ENCODE data around the gene ZNF32. TPM values are rescaled to one million over a fixed set of nuclear protein-coding genes. Genes with fewer than 3 reads are reported as not detected.

ZNF32 gene
- total and polyA plus RNA-seq, 2 of the 4 experiments (the other 2 are of a cell fraction): 30.1 to 31.2 TPM

DNA sequence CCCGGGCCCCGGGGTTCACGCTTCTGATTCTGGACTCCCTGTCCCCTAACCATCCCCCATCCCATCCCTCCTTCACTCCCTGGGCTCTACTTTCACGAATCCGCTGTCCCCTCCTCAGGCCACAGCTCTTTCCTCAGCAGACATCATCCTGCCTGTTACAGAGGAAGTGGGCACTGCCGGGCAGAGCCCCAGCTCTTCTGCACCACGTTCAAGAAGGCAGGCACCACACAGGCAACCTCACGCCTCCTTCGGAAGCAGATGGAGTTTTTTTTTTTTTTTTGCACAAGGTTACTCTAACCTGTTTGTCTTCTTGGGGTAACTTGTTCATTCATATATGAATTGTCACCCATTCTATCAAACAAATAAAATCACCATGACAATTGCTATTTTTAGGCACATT, 17.9 kb upstream of the ZNF32 start:
- H3K4me2 ChIP-seq (ENCODE audit: low read depth, low read length): no peak overlapping the region
- no peak overlapping the region for H3K4me3 ChIP-seq (ENCODE audit: insufficient read depth, low read depth, low read length)
- H3K4ac ChIP-seq (ENCODE audit: low read depth, low read length): no peak overlapping the region
- H3K9me3 ChIP-seq (ENCODE audit: control insufficient read depth, insufficient read depth, low read length): no peaks in the 10 kb centered on the region
- no peaks in the 10 kb centered on the region for H3K36me3 ChIP-seq (ENCODE audit: control insufficient read depth, insufficient read depth, low read length)
- no peak overlapping the region for H2BK120ac ChIP-seq (ENCODE audit: low read depth, low read length)
- no peak overlapping the region for H4K8ac ChIP-seq (ENCODE audit: low read depth in 2 of 2, low read length in 2 of 2)
- H3K9ac ChIP-seq (ENCODE audit: low read depth, low read length): no peak overlapping the region
- H2AK9ac ChIP-seq (replicated peaks; ENCODE audit: low read depth, low read length, poor library complexity): no peak overlapping the region
- in situ Hi-C loops (cut with MboI; ENCODE audit: low sequenced_read_pairs): no loop called here
- BruUV-seq (replicated peaks): no TSS peak
- no peaks in the 10 kb centered on the region for H4K20me1 ChIP-seq (ENCODE audit: insufficient read depth, low read length)
- no peaks in the 10 kb centered on the region for H3K79me1 ChIP-seq (ENCODE audit: low read depth in 1 of 2, low read length in 2 of 2)
- dilution Hi-C loops (cut with HindIII; ENCODE audit: low sequenced_read_pairs, unreplicated experiment): no loop called here
- H3K14ac ChIP-seq (replicated peaks; ENCODE audit: low read depth, low read length): no peak overlapping the region
- H2BK20ac ChIP-seq (ENCODE audit: low read depth, low read length): no peak overlapping the region
- H3K4me1 ChIP-seq (ENCODE audit: control insufficient read depth, insufficient read depth, low read length): no peaks in the 10 kb centered on the region; the same call in 1 of the 2 replicates
- ChIA-PET CTCF (interaction anchor here (0.6 kb wide), 2 partner anchors 1221 to 1361 kb away, joined by 3 to 4 read pairs; no protein-coding TSS in a partner anchor), POLR2A (ENCODE audit: unreplicated experiment) (no interaction called here)
- H3K23ac ChIP-seq (ENCODE audit: low read depth, low read length): no peak overlapping the region
- no peak for TF ChIP-seq MXI1 (IDR thresholded peaks at IDR 0.05; ENCODE audit: borderline replicate concordance, low read depth, low read length)
- no peak for TF ChIP-seq SMC3 (IDR thresholded peaks at IDR 0.05; ENCODE audit: low read depth, low read length)
- TF ChIP-seq FOS (IDR thresholded peaks at IDR 0.05; ENCODE audit: low read depth, low read length): no peak
- no peak for TF ChIP-seq MAFK (IDR thresholded peaks at IDR 0.05; ENCODE audit: low read depth, low read length)
- no peak for TF ChIP-seq RAD21 (IDR thresholded peaks at IDR 0.05; ENCODE audit: low read length)
- TF ChIP-seq, protein P1, sequence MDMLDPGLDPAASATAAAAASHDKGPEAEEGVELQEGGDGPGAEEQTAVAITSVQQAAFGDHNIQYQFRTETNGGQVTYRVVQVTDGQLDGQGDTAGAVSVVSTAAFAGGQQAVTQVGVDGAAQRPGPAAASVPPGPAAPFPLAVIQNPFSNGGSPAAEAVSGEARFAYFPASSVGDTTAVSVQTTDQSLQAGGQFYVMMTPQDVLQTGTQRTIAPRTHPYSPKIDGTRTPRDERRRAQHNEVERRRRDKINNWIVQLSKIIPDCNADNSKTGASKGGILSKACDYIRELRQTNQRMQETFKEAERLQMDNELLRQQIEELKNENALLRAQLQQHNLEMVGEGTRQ (IDR thresholded peaks at IDR 0.05; ENCODE audit: low read depth, low read length): no peak
- TF ChIP-seq MAZ (IDR thresholded peaks at IDR 0.05; ENCODE audit: borderline replicate concordance, low read depth, low read length): no peak
- no peak for TF ChIP-seq CEBPB (IDR thresholded peaks at IDR 0.05; ENCODE audit: low read depth, low read length)
- no peak for TF ChIP-seq NFE2L2 (IDR thresholded peaks at IDR 0.05; ENCODE audit: low read depth, low read length)
- TF ChIP-seq, protein P2, sequence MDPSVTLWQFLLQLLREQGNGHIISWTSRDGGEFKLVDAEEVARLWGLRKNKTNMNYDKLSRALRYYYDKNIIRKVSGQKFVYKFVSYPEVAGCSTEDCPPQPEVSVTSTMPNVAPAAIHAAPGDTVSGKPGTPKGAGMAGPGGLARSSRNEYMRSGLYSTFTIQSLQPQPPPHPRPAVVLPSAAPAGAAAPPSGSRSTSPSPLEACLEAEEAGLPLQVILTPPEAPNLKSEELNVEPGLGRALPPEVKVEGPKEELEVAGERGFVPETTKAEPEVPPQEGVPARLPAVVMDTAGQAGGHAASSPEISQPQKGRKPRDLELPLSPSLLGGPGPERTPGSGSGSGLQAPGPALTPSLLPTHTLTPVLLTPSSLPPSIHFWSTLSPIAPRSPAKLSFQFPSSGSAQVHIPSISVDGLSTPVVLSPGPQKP (IDR thresholded peaks at IDR 0.05; ENCODE audit: borderline replicate concordance, low read depth, low read length): no peak
- TF ChIP-seq BHLHE40 (IDR thresholded peaks at IDR 0.05; ENCODE audit: low read depth, low read length): no peak
- TF ChIP-seq POLR2A (IDR thresholded peaks at IDR 0.05; ENCODE audit: low read depth, low read length): no peak
- TF ChIP-seq RCOR1 (IDR thresholded peaks at IDR 0.05; ENCODE audit: insufficient replicate concordance, low read length): no peak
- no peak for TF ChIP-seq CHD1 (IDR thresholded peaks at IDR 0.05; ENCODE audit: low read depth, low read length)
- TF ChIP-seq RFX5 (IDR thresholded peaks at IDR 0.05; ENCODE audit: low read depth, low read length): no peak
- TF ChIP-seq, protein P3, sequence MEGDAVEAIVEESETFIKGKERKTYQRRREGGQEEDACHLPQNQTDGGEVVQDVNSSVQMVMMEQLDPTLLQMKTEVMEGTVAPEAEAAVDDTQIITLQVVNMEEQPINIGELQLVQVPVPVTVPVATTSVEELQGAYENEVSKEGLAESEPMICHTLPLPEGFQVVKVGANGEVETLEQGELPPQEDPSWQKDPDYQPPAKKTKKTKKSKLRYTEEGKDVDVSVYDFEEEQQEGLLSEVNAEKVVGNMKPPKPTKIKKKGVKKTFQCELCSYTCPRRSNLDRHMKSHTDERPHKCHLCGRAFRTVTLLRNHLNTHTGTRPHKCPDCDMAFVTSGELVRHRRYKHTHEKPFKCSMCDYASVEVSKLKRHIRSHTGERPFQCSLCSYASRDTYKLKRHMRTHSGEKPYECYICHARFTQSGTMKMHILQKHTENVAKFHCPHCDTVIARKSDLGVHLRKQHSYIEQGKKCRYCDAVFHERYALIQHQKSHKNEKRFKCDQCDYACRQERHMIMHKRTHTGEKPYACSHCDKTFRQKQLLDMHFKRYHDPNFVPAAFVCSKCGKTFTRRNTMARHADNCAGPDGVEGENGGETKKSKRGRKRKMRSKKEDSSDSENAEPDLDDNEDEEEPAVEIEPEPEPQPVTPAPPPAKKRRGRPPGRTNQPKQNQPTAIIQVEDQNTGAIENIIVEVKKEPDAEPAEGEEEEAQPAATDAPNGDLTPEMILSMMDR (conservative IDR thresholded peaks at IDR 0.05; ENCODE audit: low read depth, low read length): no peak
- no peak overlapping the region for H4K5ac ChIP-seq (ENCODE audit: low read depth, low read length)
- H3K9me1 ChIP-seq (ENCODE audit: insufficient read depth, low read length): no peaks in the 10 kb centered on the region
- no peak overlapping the region for H2AFZ ChIP-seq (replicated peaks; ENCODE audit: low read length, poor library complexity)
- H2AK5ac ChIP-seq (ENCODE audit: low read depth, low read length): no peak overlapping the region
- ATAC-seq (ENCODE audit: low read depth) (no peak), DNase-seq (no peak)
- no peak overlapping the region for H4K91ac ChIP-seq (ENCODE audit: insufficient read depth, low read depth, low read length)
- no peak overlapping the region for H2BK15ac ChIP-seq (ENCODE audit: low read depth, low read length)
- WGBS, 2 experiments (ENCODE audit: extremely low coverage in 2 of 2, insufficient read length in 1 of 2): no CpG with 5 or more reads among the region's 9 CpGs
- no peak overlapping the region for H3K18ac ChIP-seq (ENCODE audit: low read depth, low read length)
- intact Hi-C loops (cut with micrococcal nuclease): no loop called here
- peaks cover 2% of the 10 kb centered on the region; the same call in 1 of the 2 replicates for H3K27me3 ChIP-seq (ENCODE audit: control insufficient read depth, insufficient read depth, low read length)
- no peak overlapping the region for H3K56ac ChIP-seq (ENCODE audit: extremely low read depth, insufficient read depth, low read length)
- no peak overlapping the region for H2BK5ac ChIP-seq (ENCODE audit: low read depth, low read length, poor library complexity, severe bottlenecking)
- no peak overlapping the region for H3K27ac ChIP-seq (ENCODE audit: insufficient read depth, low read length)
